Measurements from ENCODE around the gene YBEY. TPM values are rescaled to one million over a fixed set of nuclear protein-coding genes. Genes with fewer than 3 reads are reported as not detected.

YBEY gene
- polyA plus RNA-seq, 1 donor from 2014 or later = 88.4 TPM

DNA sequence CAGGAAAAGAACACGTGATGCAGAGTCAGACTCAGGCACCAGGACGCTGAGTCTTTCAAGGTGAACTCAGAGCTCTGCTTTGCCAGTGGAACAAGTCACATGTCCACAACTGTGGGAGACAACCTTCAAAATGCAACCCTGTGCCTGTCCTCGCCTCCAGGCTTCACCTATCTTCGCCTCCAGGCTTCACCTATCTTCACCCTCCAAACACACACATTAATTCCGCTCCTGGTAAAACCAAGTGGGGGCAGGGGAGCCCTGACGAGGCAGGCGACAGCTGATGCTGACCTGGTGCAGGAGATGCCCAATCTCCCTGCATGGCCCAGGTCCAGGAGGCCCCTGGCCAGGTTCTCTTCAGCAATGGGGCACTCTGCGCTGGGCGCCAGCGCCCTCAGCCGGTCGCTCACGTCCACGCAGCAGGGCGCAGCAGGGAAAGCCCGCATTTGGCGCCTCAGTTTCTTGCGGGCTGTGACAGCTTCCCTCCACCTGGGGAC, 29.6 kb upstream of the YBEY start:
- H2AFZ ChIP-seq (ENCODE audit: low read depth, low read length) = no peak overlapping the region
- H3K36me3 ChIP-seq (ENCODE audit: insufficient read depth, low read length) = peaks cover 10% of the 10 kb centered on the region
- H3K4me3 ChIP-seq (ENCODE audit: low read length) = no peak overlapping the region
- H3K27me3 ChIP-seq (ENCODE audit: insufficient read depth, low read depth, low read length) = no peaks in the 10 kb centered on the region
- no peaks in the 10 kb centered on the region for H3K79me2 ChIP-seq (replicated peaks; ENCODE audit: insufficient read depth, low read length)
- H4K20me1 ChIP-seq (ENCODE audit: insufficient read depth) = no peaks in the 10 kb centered on the region
- no peak overlapping the region for H3K27ac ChIP-seq (ENCODE audit: low read length)
- no peaks in the 10 kb centered on the region for H3K9me3 ChIP-seq (ENCODE audit: low read length)
- H3F3A ChIP-seq (ENCODE audit: insufficient read depth, low read length, poor library complexity, severe bottlenecking) = no peaks in the 10 kb centered on the region
- TF ChIP-seq SMC3 (conservative IDR thresholded peaks at IDR 0.05; ENCODE audit: poor library complexity) (no peak), RAD21 (conservative IDR thresholded peaks at IDR 0.05) (no peak), MXI1 (conservative IDR thresholded peaks at IDR 0.05; ENCODE audit: poor library complexity, severe bottlenecking) (no peak), POLR2AphosphoS5 (IDR thresholded peaks at IDR 0.05) (no peak), EP300 (conservative IDR thresholded peaks at IDR 0.05; ENCODE audit: poor library complexity, severe bottlenecking) (no peak), TAF1 (IDR thresholded peaks at IDR 0.05; ENCODE audit: low read depth) (no peak), EZH2 (IDR thresholded peaks at IDR 0.05; ENCODE audit: borderline replicate concordance, insufficient read depth, low read length, poor library complexity, severe bottlenecking) (no peak)
- TF ChIP-seq, protein P1, sequence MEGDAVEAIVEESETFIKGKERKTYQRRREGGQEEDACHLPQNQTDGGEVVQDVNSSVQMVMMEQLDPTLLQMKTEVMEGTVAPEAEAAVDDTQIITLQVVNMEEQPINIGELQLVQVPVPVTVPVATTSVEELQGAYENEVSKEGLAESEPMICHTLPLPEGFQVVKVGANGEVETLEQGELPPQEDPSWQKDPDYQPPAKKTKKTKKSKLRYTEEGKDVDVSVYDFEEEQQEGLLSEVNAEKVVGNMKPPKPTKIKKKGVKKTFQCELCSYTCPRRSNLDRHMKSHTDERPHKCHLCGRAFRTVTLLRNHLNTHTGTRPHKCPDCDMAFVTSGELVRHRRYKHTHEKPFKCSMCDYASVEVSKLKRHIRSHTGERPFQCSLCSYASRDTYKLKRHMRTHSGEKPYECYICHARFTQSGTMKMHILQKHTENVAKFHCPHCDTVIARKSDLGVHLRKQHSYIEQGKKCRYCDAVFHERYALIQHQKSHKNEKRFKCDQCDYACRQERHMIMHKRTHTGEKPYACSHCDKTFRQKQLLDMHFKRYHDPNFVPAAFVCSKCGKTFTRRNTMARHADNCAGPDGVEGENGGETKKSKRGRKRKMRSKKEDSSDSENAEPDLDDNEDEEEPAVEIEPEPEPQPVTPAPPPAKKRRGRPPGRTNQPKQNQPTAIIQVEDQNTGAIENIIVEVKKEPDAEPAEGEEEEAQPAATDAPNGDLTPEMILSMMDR (IDR thresholded peaks at IDR 0.05; ENCODE audit: poor library complexity, severe bottlenecking) = no peak
- TF ChIP-seq, protein P2, sequence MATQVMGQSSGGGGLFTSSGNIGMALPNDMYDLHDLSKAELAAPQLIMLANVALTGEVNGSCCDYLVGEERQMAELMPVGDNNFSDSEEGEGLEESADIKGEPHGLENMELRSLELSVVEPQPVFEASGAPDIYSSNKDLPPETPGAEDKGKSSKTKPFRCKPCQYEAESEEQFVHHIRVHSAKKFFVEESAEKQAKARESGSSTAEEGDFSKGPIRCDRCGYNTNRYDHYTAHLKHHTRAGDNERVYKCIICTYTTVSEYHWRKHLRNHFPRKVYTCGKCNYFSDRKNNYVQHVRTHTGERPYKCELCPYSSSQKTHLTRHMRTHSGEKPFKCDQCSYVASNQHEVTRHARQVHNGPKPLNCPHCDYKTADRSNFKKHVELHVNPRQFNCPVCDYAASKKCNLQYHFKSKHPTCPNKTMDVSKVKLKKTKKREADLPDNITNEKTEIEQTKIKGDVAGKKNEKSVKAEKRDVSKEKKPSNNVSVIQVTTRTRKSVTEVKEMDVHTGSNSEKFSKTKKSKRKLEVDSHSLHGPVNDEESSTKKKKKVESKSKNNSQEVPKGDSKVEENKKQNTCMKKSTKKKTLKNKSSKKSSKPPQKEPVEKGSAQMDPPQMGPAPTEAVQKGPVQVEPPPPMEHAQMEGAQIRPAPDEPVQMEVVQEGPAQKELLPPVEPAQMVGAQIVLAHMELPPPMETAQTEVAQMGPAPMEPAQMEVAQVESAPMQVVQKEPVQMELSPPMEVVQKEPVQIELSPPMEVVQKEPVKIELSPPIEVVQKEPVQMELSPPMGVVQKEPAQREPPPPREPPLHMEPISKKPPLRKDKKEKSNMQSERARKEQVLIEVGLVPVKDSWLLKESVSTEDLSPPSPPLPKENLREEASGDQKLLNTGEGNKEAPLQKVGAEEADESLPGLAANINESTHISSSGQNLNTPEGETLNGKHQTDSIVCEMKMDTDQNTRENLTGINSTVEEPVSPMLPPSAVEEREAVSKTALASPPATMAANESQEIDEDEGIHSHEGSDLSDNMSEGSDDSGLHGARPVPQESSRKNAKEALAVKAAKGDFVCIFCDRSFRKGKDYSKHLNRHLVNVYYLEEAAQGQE (IDR thresholded peaks at IDR 0.05; ENCODE audit: borderline replicate concordance) = no peak
- no peaks in the 10 kb centered on the region for H3K9me2 ChIP-seq (ENCODE audit: insufficient read depth, low read length)
- H3K4me2 ChIP-seq (ENCODE audit: low read length) = no peak overlapping the region
- no peak overlapping the region for H3K9ac ChIP-seq (ENCODE audit: low read length)

DNA sequence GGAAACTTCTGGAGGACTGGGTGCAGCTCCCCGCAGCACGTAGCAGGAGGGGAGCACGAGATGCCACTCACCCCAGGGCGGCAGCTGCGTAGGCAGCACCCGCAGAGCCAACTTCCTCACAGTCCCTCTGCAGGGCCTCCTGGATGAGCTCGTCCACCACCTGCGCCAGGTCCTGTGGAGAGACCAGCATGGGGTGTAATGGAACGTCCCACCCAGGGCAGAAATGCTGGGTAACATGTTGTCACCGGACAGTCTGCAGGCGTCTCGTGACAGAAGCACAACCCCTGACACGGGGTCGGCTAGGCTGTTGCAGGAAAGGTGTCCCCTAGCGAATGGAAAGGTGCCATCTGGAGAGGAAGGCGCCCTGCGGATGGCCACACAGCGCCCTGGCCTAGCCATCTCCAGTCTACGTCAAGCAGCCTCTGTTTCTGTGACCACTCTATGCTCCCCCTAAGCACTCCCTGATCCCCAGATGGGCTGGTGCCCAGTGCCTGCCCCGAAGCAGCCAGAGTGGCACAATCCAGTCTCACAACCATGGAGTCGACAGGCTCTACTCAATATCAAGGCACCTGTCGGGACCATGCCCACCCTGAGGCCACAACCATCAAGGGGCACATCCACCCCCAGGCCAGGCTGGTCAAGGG, 22.0 kb upstream of the YBEY start:
- no peak overlapping the region for H3K4me2 ChIP-seq (ENCODE audit: low read length)
- no peaks in the 10 kb centered on the region for H3K9me2 ChIP-seq (ENCODE audit: insufficient read depth, low read length)
- H3K9me3 ChIP-seq (ENCODE audit: low read length) = no peaks in the 10 kb centered on the region
- no peak overlapping the region for H3K4me3 ChIP-seq (ENCODE audit: low read length)
- no peaks in the 10 kb centered on the region for H3K27me3 ChIP-seq (ENCODE audit: insufficient read depth, low read depth, low read length)
- H4K20me1 ChIP-seq (ENCODE audit: insufficient read depth) = no peaks in the 10 kb centered on the region
- H3K9ac ChIP-seq (ENCODE audit: low read length) = no peak overlapping the region
- no peaks in the 10 kb centered on the region for H3K79me2 ChIP-seq (replicated peaks; ENCODE audit: insufficient read depth, low read length)
- no peak overlapping the region for H2AFZ ChIP-seq (ENCODE audit: low read depth, low read length)
- no peaks in the 10 kb centered on the region for H3F3A ChIP-seq (ENCODE audit: insufficient read depth, low read length, poor library complexity, severe bottlenecking)
- peaks cover 5% of the 10 kb centered on the region for H3K36me3 ChIP-seq (ENCODE audit: insufficient read depth, low read length)
- TF ChIP-seq EZH2 (IDR thresholded peaks at IDR 0.05; ENCODE audit: borderline replicate concordance, insufficient read depth, low read length, poor library complexity, severe bottlenecking) = no peak
- TF ChIP-seq EP300 (conservative IDR thresholded peaks at IDR 0.05; ENCODE audit: poor library complexity, severe bottlenecking) = no peak
- TF ChIP-seq SMC3 (conservative IDR thresholded peaks at IDR 0.05; ENCODE audit: poor library complexity) = no peak
- TF ChIP-seq TAF1 (IDR thresholded peaks at IDR 0.05; ENCODE audit: low read depth) = no peak
- TF ChIP-seq, protein P2 (IDR thresholded peaks at IDR 0.05; ENCODE audit: borderline replicate concordance) = no peak
- TF ChIP-seq, protein P1 (IDR thresholded peaks at IDR 0.05; ENCODE audit: poor library complexity, severe bottlenecking) = no peak
- TF ChIP-seq RAD21 (conservative IDR thresholded peaks at IDR 0.05) = no peak
- TF ChIP-seq MXI1 (conservative IDR thresholded peaks at IDR 0.05; ENCODE audit: poor library complexity, severe bottlenecking) = no peak
- no peak for TF ChIP-seq POLR2AphosphoS5 (IDR thresholded peaks at IDR 0.05)
- H3K27ac ChIP-seq (ENCODE audit: low read length) = no peak overlapping the region

All from neural cell (in vitro differentiated cells).